Keratinocyte (primary cell): ENCODE measurements around the gene NFYA. TPM values are rescaled to one million over a fixed set of nuclear protein-coding genes. Genes with fewer than 3 reads are reported as not detected.

Experiments
- DNase-seq: peaks from one replicate; pipeline ENCODE4 v3.0.0-alpha.2; 2011; ENCODE audit warnings: low read depth, missing footprints, low spot score
- FAIRE-seq: peaks from 2 replicates; lab custom pipeline; 2011; peaks lifted over from hg19 to GRCh38; lab: Jason Lieb, UNC
- H2AFZ ChIP-seq: 2 replicates; pipeline ENCODE4 v1.6.0; 2012; ENCODE audit warnings: low read length, control low read depth, inconsistent platforms; ENCODE audit not compliant: control insufficient read depth
- H3K27ac ChIP-seq: 2 replicates; pipeline ENCODE4 v1.5.1; 2011; ENCODE audit warnings: low read length; ENCODE audit not compliant: control insufficient read depth, insufficient read depth
- H3K27me3 ChIP-seq: 3 replicates; pipeline ENCODE4 v1.6.0; 2011; ENCODE audit warnings: low read length; ENCODE audit not compliant: control insufficient read depth, insufficient read depth; ENCODE audit errors: extremely low read depth
- H3K36me3 ChIP-seq, 2 experiments: 2 replicates in 1 of 2; 3 replicates in 1 of 2; pipeline ENCODE4 v1.5.1; 2011; ENCODE audit warnings: low read length in 2 of 2, mild to moderate bottlenecking in 1 of 2; ENCODE audit not compliant: control insufficient read depth in 2 of 2, insufficient read depth in 2 of 2; ENCODE audit errors: extremely low read depth in 1 of 2
- H3K4me1 ChIP-seq: 3 replicates; pipeline ENCODE4 v1.5.1; 2011; ENCODE audit warnings: low read length; ENCODE audit not compliant: control insufficient read depth, insufficient read depth; ENCODE audit errors: extremely low read depth
- H3K4me2 ChIP-seq: 3 replicates; pipeline ENCODE4 v1.6.0; 2011; ENCODE audit warnings: low read depth, low read length; ENCODE audit not compliant: control insufficient read depth, insufficient read depth; ENCODE audit errors: extremely low read depth
- H3K4me3 ChIP-seq, 3 experiments: fragments of 200-600 bp in 1 of 3; sonication (generic) in 1 of 3; 2 replicates in 2 of 3; 3 replicates in 1 of 3; pipeline ENCODE4 v1.5.1; 2011 to 2016; ENCODE audit warnings: low read length in 3 of 3, mild to moderate bottlenecking in 3 of 3, control low read depth in 2 of 3, inconsistent platforms in 1 of 3, low read depth in 1 of 3, mixed read lengths in 1 of 3, mixed run types in 1 of 3, moderate library complexity in 1 of 3; ENCODE audit not compliant: control insufficient read depth in 2 of 3, insufficient read depth in 2 of 3; ENCODE audit errors: extremely low read depth in 1 of 3
- H3K79me2 ChIP-seq: 2 replicates; pipeline ENCODE4 v1.6.0; 2012; ENCODE audit warnings: low read length; ENCODE audit not compliant: control insufficient read depth, insufficient read depth
- H3K9ac ChIP-seq: 3 replicates; pipeline ENCODE4 v1.6.0; 2011; ENCODE audit warnings: low read length; ENCODE audit not compliant: control insufficient read depth, insufficient read depth; ENCODE audit errors: extremely low read depth
- H3K9me1 ChIP-seq: 3 replicates; pipeline ENCODE4 v1.6.0; 2011; ENCODE audit warnings: low read length; ENCODE audit not compliant: control insufficient read depth, insufficient read depth; ENCODE audit errors: extremely low read depth
- H3K9me3 ChIP-seq: 2 replicates; pipeline ENCODE4 v1.5.1; 2012; ENCODE audit warnings: low read depth, low read length; ENCODE audit not compliant: control insufficient read depth
- H4K20me1 ChIP-seq: 3 replicates; pipeline ENCODE4 v1.6.0; 2011; ENCODE audit warnings: low read length; ENCODE audit not compliant: control insufficient read depth, insufficient read depth; ENCODE audit errors: extremely low read depth
- CTCF ChIP-seq, 3 experiments: IDR thresholded peaks in 1 of 3; conservative IDR thresholded peaks in 1 of 3; optimal IDR thresholded peaks in 1 of 3; 2 replicates in 2 of 3; 3 replicates in 1 of 3; pipeline versions ENCODE3 to v1.5.1; 2011; ENCODE audit warnings: low read length in 3 of 3, mild to moderate bottlenecking in 3 of 3, moderate library complexity in 2 of 3, control low read depth in 1 of 3, inconsistent platforms in 1 of 3; ENCODE audit not compliant: insufficient read depth in 2 of 3; ENCODE audit errors: extremely low read depth in 1 of 3
- EZH2 ChIP-seq: IDR thresholded peaks from one replicate; pipeline ENCODE4 v1.6.1; 2012; ENCODE audit warnings: inconsistent platforms, mild to moderate bottlenecking, low read length, moderate library complexity
- dilution Hi-C: fragments of 300-500 bp; cut with MboI; formaldehyde crosslinking; loops from one replicate; pipeline ENCODE4 v1.7.0; 2020; ENCODE audit warnings: low sequenced_read_pairs; ENCODE audit not compliant: extremely low pct_ligation_motif_present
- polyA plus RNA-seq, 5 experiments: library from polyadenylated mRNA; depleted of rRNA in 3 of 5; stranded (reverse) in 3 of 5; stranded (forward) in 1 of 5; unstranded in 1 of 5; fragments of >200 nt; gene quantifications; 1 replicate in 1 of 5; 2 replicates in 3 of 5; 3 replicates in 1 of 5; pipeline versions ENCODE4 v1.2.1 to v1.2.3, GENCODE V29; 2011 to 2012; ENCODE audit warnings: missing spikeins in 2 of 5, low read depth in 1 of 5, low replicate concordance in 1 of 5

Gene NFYA
- polyA plus RNA-seq, 1 donor (not counting 4 experiments of a cell fraction or from before 2014, with no cell fraction given) = 17.1 TPM

- no peak overlapping the region for H3K4me3 ChIP-seq
- H3K79me2 ChIP-seq = no peaks in the 10 kb centered on the region
- TF ChIP-seq EZH2 (no peak), CTCF (optimal IDR thresholded peaks at IDR 0.05 in 1 of 3, IDR thresholded peaks at IDR 0.05 in 1 of 3, conservative IDR thresholded peaks at IDR 0.05 in 1 of 3; ENCODE audit: extremely low read depth in 1 of 3, insufficient read depth in 2 of 3, low read length in 3 of 3) (no peak)
- FAIRE-seq (no peak), DNase-seq (no peak)
- dilution Hi-C loops = loop anchor here (25.0 kb wide), 1 partner anchor 94 kb away; no protein-coding TSS in a partner anchor
- H3K9me1 ChIP-seq = no peaks in the 10 kb centered on the region
- H4K20me1 ChIP-seq = no peaks in the 10 kb centered on the region
- H3K36me3 ChIP-seq = peaks cover 16 to 46% of the 10 kb centered on the region in 2 experiments
- H3K27ac ChIP-seq = no peak overlapping the region
- H3K4me2 ChIP-seq = no peak overlapping the region
- H2AFZ ChIP-seq = no peak overlapping the region
- peaks cover 13% of the 10 kb centered on the region for H3K4me1 ChIP-seq
- H3K9me3 ChIP-seq = no peaks in the 10 kb centered on the region
- no peak overlapping the region for H3K9ac ChIP-seq
- H3K27me3 ChIP-seq = no peaks in the 10 kb centered on the region
These were observed 21.0 kb downstream of the NFYA start for GRCh38 chr6:41093729-41094128.

- peaks cover 13% of the 10 kb centered on the region for H3K4me1 ChIP-seq
- H3K27me3 ChIP-seq = no peaks in the 10 kb centered on the region
- H3K9me3 ChIP-seq = no peaks in the 10 kb centered on the region
- H3K27ac ChIP-seq = peak overlapping the region; percentile 20
- no peak overlapping the region for H2AFZ ChIP-seq
- DNase-seq (peak; percentile 46), FAIRE-seq (peak; percentile 56)
- H3K4me3 ChIP-seq = peak overlapping the region in 2 of 3 experiments; percentile 3 to 7
- H3K9me1 ChIP-seq = no peaks in the 10 kb centered on the region
- peaks cover 15 to 39% of the 10 kb centered on the region in 2 experiments for H3K36me3 ChIP-seq
- TF ChIP-seq CTCF (optimal IDR thresholded peaks at IDR 0.05 in 1 of 3, IDR thresholded peaks at IDR 0.05 in 1 of 3, conservative IDR thresholded peaks at IDR 0.05 in 1 of 3; ENCODE audit: extremely low read depth in 1 of 3, insufficient read depth in 2 of 3, low read length in 3 of 3) = no peak
- no peak for TF ChIP-seq EZH2
- dilution Hi-C loops = loop anchor here (25.0 kb wide), 1 partner anchor 90 kb away; no protein-coding TSS in a partner anchor
- H3K79me2 ChIP-seq = no peaks in the 10 kb centered on the region
- H3K9ac ChIP-seq = no peak overlapping the region
- no peaks in the 10 kb centered on the region for H4K20me1 ChIP-seq
- peak overlapping the region; percentile 29 for H3K4me2 ChIP-seq
These were observed 24.8 kb downstream of the NFYA start for GRCh38 chr6:41097467-41098090.
